IMR-90 (cell line): ENCODE data around the gene OR6B3. TPM values are rescaled to one million over a fixed set of nuclear protein-coding genes. Genes with fewer than 3 reads are reported as not detected.

Experiments
- ATAC-seq: fragments of 200-7000 bp; cut with Tn5 transposase; 2 replicates; pipeline ENCODE4 v1.9.1; 2020; ENCODE audit warnings: low read depth, mild to moderate bottlenecking, moderate library complexity
- BruUV-seq: library from RNA; stranded (reverse); fragments of 400-500 nt; replicated peaks from 2 replicates; lab custom pipeline; 2021; lab: Mats Ljungman, UMichigan
- CTCF ChIA-PET: fragments of 300-600 bp; formaldehyde crosslinking; extraction: SDS; loops from one replicate; lab custom pipeline; 2021; ENCODE audit warnings: antibody characterized with exemption; lab: Yijun Ruan, JAX
- POLR2A ChIA-PET: fragments of 300-600 bp; sonication (Branson Sonifier 250); formaldehyde crosslinking; loops from one replicate; lab custom pipeline; 2022; ENCODE audit warnings: antibody characterized with exemption; ENCODE audit not compliant: unreplicated experiment; lab: Charles Lee
- DNase-seq: peaks from one replicate; pipeline ENCODE4 v3.0.0; 2013
- H2AFZ ChIP-seq: replicated peaks from 2 replicates; pipeline ENCODE3; 2013; ENCODE audit warnings: low read length, mild to moderate bottlenecking; ENCODE audit not compliant: poor library complexity
- H2AK5ac ChIP-seq: 2 replicates; pipeline ENCODE4 v1.6.1; 2013; ENCODE audit warnings: low read depth, low read length, inconsistent platforms
- H2AK9ac ChIP-seq: replicated peaks from 2 replicates; pipeline ENCODE3; 2013; ENCODE audit warnings: mild to moderate bottlenecking, low read depth, low read length, moderate library complexity; ENCODE audit not compliant: poor library complexity
- H2BK120ac ChIP-seq: 2 replicates; pipeline ENCODE4 v1.6.1; 2013; ENCODE audit warnings: low read depth, low read length, inconsistent platforms
- H2BK15ac ChIP-seq: 3 replicates; pipeline ENCODE4 v1.6.1; 2013; ENCODE audit warnings: low read depth, low read length, inconsistent platforms
- H2BK20ac ChIP-seq: 2 replicates; pipeline ENCODE4 v1.6.1; 2013; ENCODE audit warnings: low read depth, mild to moderate bottlenecking, inconsistent platforms, low read length, moderate library complexity
- H2BK5ac ChIP-seq: 2 replicates; pipeline ENCODE4 v1.6.1; 2013; ENCODE audit warnings: mild to moderate bottlenecking, low read depth, low read length, inconsistent platforms; ENCODE audit not compliant: poor library complexity, severe bottlenecking
- H3K14ac ChIP-seq: replicated peaks from 2 replicates; pipeline ENCODE4 v1.6.1; 2013; ENCODE audit warnings: low read depth, low read length, inconsistent platforms
- H3K18ac ChIP-seq: 2 replicates; pipeline ENCODE4 v1.6.1; 2013; ENCODE audit warnings: low read depth, low read length, control low read depth
- H3K23ac ChIP-seq: 2 replicates; pipeline ENCODE4 v1.6.1; 2013; ENCODE audit warnings: low read depth, low read length, inconsistent platforms
- H3K27ac ChIP-seq: 2 replicates; pipeline ENCODE4 v1.5.1; 2013; ENCODE audit warnings: mild to moderate bottlenecking, control low read depth, low read length; ENCODE audit not compliant: insufficient read depth
- H3K27me3 ChIP-seq: 2 replicates; pipeline ENCODE4 v1.6.1; 2013; ENCODE audit warnings: low read length; ENCODE audit not compliant: control insufficient read depth, insufficient read depth
- H3K36me3 ChIP-seq: 2 replicates; pipeline ENCODE4 v1.6.1; 2013; ENCODE audit warnings: low read length, mixed read lengths; ENCODE audit not compliant: control insufficient read depth, insufficient read depth
- H3K4ac ChIP-seq: 2 replicates; pipeline ENCODE4 v1.6.1; 2013; ENCODE audit warnings: low read depth, low read length, inconsistent platforms
- H3K4me1 ChIP-seq: 2 replicates; pipeline ENCODE4 v1.6.1; 2013; ENCODE audit warnings: low read length, mixed read lengths; ENCODE audit not compliant: control insufficient read depth, insufficient read depth
- H3K4me2 ChIP-seq: 2 replicates; pipeline ENCODE4 v1.6.1; 2013; ENCODE audit warnings: low read depth, mild to moderate bottlenecking, control low read depth, low read length, moderate library complexity
- H3K4me3 ChIP-seq: 2 replicates; pipeline ENCODE4 v1.5.1; 2013; ENCODE audit warnings: low read depth, mild to moderate bottlenecking, control low read depth, low read length, moderate library complexity; ENCODE audit not compliant: insufficient read depth
- H3K56ac ChIP-seq: 2 replicates; pipeline ENCODE4 v1.6.1; 2013; ENCODE audit warnings: low read length, inconsistent platforms; ENCODE audit not compliant: insufficient read depth; ENCODE audit errors: extremely low read depth
- H3K79me1 ChIP-seq, 2 experiments: 2 replicates each; pipeline ENCODE4 v1.6.1; 2013; ENCODE audit warnings: low read length in 2 of 2, inconsistent platforms in 1 of 2, low read depth in 1 of 2
- H3K9ac ChIP-seq: 2 replicates; pipeline ENCODE4 v1.6.1; 2013; ENCODE audit warnings: low read depth, low read length, control low read depth
- H3K9me1 ChIP-seq: 2 replicates; pipeline ENCODE4 v1.6.1; 2013; ENCODE audit warnings: low read length, inconsistent platforms; ENCODE audit not compliant: insufficient read depth
- H3K9me3 ChIP-seq: 2 replicates; pipeline ENCODE4 v1.6.1; 2013; ENCODE audit warnings: low read length; ENCODE audit not compliant: control insufficient read depth, insufficient read depth
- H4K20me1 ChIP-seq: 2 replicates; pipeline ENCODE4 v1.6.1; 2013; ENCODE audit warnings: low read length, inconsistent platforms; ENCODE audit not compliant: insufficient read depth
- H4K5ac ChIP-seq: 2 replicates; pipeline ENCODE4 v1.6.1; 2013; ENCODE audit warnings: mild to moderate bottlenecking, low read depth, low read length, control low read depth
- H4K8ac ChIP-seq, 2 experiments: 2 replicates each; pipeline ENCODE4 v1.6.1; 2013; ENCODE audit warnings: low read depth in 2 of 2, low read length in 2 of 2, control low read depth in 1 of 2, inconsistent platforms in 1 of 2
- H4K91ac ChIP-seq: 2 replicates; pipeline ENCODE4 v1.6.1; 2013; ENCODE audit warnings: low read depth, low read length, inconsistent platforms; ENCODE audit not compliant: insufficient read depth
- BHLHE40 ChIP-seq: fragments of 150-350 bp; IDR thresholded peaks from 2 replicates; pipeline ENCODE4 v1.6.1; 2016; ENCODE audit warnings: mild to moderate bottlenecking, low read depth, low read length
- CEBPB ChIP-seq: IDR thresholded peaks from 2 replicates; pipeline ENCODE4 v1.6.1; 2012; ENCODE audit warnings: low read depth, low read length, improper control_type of control experiment
- CHD1 ChIP-seq: IDR thresholded peaks from 2 replicates; pipeline ENCODE4 v1.6.1; 2012; ENCODE audit warnings: low read depth, low read length, improper control_type of control experiment
- ELK1 ChIP-seq: fragments of 150-350 bp; IDR thresholded peaks from 2 replicates; pipeline ENCODE4 v1.6.1; 2016; ENCODE audit warnings: low read depth, mild to moderate bottlenecking, low read length, moderate library complexity, borderline replicate concordance
- FOS ChIP-seq: fragments of 150-350 bp; IDR thresholded peaks from 2 replicates; pipeline ENCODE4 v1.6.1; 2016; ENCODE audit warnings: low read depth, low read length
- MAFK ChIP-seq: IDR thresholded peaks from 2 replicates; pipeline ENCODE4 v1.6.1; 2012; ENCODE audit warnings: low read depth, low read length, improper control_type of control experiment
- MAZ ChIP-seq: IDR thresholded peaks from 2 replicates; pipeline ENCODE4 v1.6.1; 2012; ENCODE audit warnings: low read depth, mild to moderate bottlenecking, low read length, improper control_type of control experiment, moderate library complexity, borderline replicate concordance
- MXI1 ChIP-seq: IDR thresholded peaks from 2 replicates; pipeline ENCODE4 v1.6.1; 2012; ENCODE audit warnings: low read depth, mild to moderate bottlenecking, low read length, moderate library complexity, borderline replicate concordance
- NFE2L2 ChIP-seq: fragments of 150-350 bp; IDR thresholded peaks from 2 replicates; pipeline ENCODE4 v1.6.1; 2016; ENCODE audit warnings: low read depth, mild to moderate bottlenecking, low read length
- POLR2A ChIP-seq: IDR thresholded peaks from 2 replicates; pipeline ENCODE4 v1.6.1; 2012; ENCODE audit warnings: mild to moderate bottlenecking, low read depth, low read length
- RAD21 ChIP-seq: IDR thresholded peaks from 2 replicates; pipeline ENCODE4 v1.6.1; 2012; ENCODE audit warnings: low read length, improper control_type of control experiment
- RCOR1 ChIP-seq: IDR thresholded peaks from 2 replicates; pipeline ENCODE4 v1.6.1; 2012; ENCODE audit warnings: mild to moderate bottlenecking, low read length, improper control_type of control experiment; ENCODE audit not compliant: insufficient replicate concordance
- RFX5 ChIP-seq: IDR thresholded peaks from 2 replicates; pipeline ENCODE4 v1.8.0; 2012; ENCODE audit warnings: low read depth, mild to moderate bottlenecking, low read length, moderate library complexity
- SMC3 ChIP-seq: fragments of 150-350 bp; IDR thresholded peaks from 2 replicates; pipeline ENCODE4 v1.6.1; 2016; ENCODE audit warnings: low read depth, mild to moderate bottlenecking, antibody characterized with exemption, low read length, moderate library complexity
- WGBS, 2 experiments: methylation state at CpG; one replicate each; pipeline versions ENCODE4 v1.1.5 to v1.1.7; 2013; ENCODE audit warnings: missing lambda C conversion rate in 2 of 2; ENCODE audit not compliant: insufficient read length in 1 of 2; ENCODE audit errors: extremely low coverage in 2 of 2; 5-methylcytosine and 5-hydroxymethylcytosine counted together
- dilution Hi-C: fragments of 300-500 bp; cut with HindIII; formaldehyde crosslinking; loops from one replicate; pipeline ENCODE4 v1.14.3; 2018; ENCODE audit warnings: low sequenced_read_pairs; ENCODE audit not compliant: unreplicated experiment
- in situ Hi-C: fragments of 300-500 bp; cut with MboI; formaldehyde crosslinking; loops from 3 replicates; pipeline ENCODE4 v1.14.3; 2019; ENCODE audit warnings: low sequenced_read_pairs, inconsistent platforms, mixed read lengths
- intact Hi-C: fragments of 100-400 bp; cut with micrococcal nuclease; formaldehyde crosslinking; loops from 2 replicates; pipeline ENCODE4 v1.10.0; 2022
- polyA plus RNA-seq, 3 experiments: library from polyadenylated mRNA; depleted of rRNA; stranded (reverse); fragments of >200 nt; gene quantifications; 2 replicates each; pipeline ENCODE4 v1.2.3, GENCODE V29; 2012; ENCODE audit warnings: low replicate concordance in 1 of 3
- total RNA-seq: library from RNA; depleted of rRNA; stranded (reverse); fragments of >200 nt; gene quantifications from 2 replicates; pipeline ENCODE4 v1.2.3, GENCODE V29; 2012
- TF ChIP-seq, protein P1 (sequence below): fragments of 150-350 bp; IDR thresholded peaks from 2 replicates; pipeline ENCODE4 v1.6.1; 2017; ENCODE audit warnings: mild to moderate bottlenecking, antibody characterized with exemption, low read length, low read depth
- TF ChIP-seq, protein P2 (sequence below): conservative IDR thresholded peaks from 2 replicates; pipeline ENCODE4 v1.5.1; 2012; ENCODE audit warnings: mild to moderate bottlenecking, low read depth, low read length, improper control_type of control experiment

The OR6B3 gene
- total and polyA plus RNA-seq, 2 of the 4 experiments (the other 2 are of a cell fraction) = not detected

GRCh38 chr2:240045098-240045497 is 8.2 kb downstream of the OR6B3 start:
- POLR2A ChIA-PET = no interaction called here
- Histone ChIP-seq H3K4me2 (no peak overlapping the region), H2BK20ac (no peak overlapping the region), H3K27me3 (peaks cover 23% of the 10 kb centered on the region), H3K27ac (no peak overlapping the region), H3K56ac (no peak overlapping the region), H3K18ac (no peak overlapping the region), H3K23ac (no peak overlapping the region), H3K9ac (no peak overlapping the region), H3K9me1 (no peaks in the 10 kb centered on the region), H3K36me3 (no peaks in the 10 kb centered on the region), H3K14ac (no peak overlapping the region), H3K9me3 (no peaks in the 10 kb centered on the region), H3K4me1 (no peaks in the 10 kb centered on the region), H2BK120ac (no peak overlapping the region), H3K4me3 (no peak overlapping the region), H4K8ac (no peak overlapping the region), H4K91ac (no peak overlapping the region), H3K4ac (no peak overlapping the region), H2BK5ac (no peak overlapping the region), H3K79me1 (no peaks in the 10 kb centered on the region), H2AK5ac (no peak overlapping the region), H2BK15ac (no peak overlapping the region), H4K20me1 (no peaks in the 10 kb centered on the region), H2AK9ac (no peak overlapping the region), H2AFZ (no peak overlapping the region), H4K5ac (no peak overlapping the region)
- in situ Hi-C loops = no loop called here
- ATAC-seq = no peak
- TF ChIP-seq, protein P1, sequence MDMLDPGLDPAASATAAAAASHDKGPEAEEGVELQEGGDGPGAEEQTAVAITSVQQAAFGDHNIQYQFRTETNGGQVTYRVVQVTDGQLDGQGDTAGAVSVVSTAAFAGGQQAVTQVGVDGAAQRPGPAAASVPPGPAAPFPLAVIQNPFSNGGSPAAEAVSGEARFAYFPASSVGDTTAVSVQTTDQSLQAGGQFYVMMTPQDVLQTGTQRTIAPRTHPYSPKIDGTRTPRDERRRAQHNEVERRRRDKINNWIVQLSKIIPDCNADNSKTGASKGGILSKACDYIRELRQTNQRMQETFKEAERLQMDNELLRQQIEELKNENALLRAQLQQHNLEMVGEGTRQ = no peak
- TF ChIP-seq CHD1 = no peak
- no peak for TF ChIP-seq FOS
- TF ChIP-seq BHLHE40 = no peak
- TF ChIP-seq, protein P2, sequence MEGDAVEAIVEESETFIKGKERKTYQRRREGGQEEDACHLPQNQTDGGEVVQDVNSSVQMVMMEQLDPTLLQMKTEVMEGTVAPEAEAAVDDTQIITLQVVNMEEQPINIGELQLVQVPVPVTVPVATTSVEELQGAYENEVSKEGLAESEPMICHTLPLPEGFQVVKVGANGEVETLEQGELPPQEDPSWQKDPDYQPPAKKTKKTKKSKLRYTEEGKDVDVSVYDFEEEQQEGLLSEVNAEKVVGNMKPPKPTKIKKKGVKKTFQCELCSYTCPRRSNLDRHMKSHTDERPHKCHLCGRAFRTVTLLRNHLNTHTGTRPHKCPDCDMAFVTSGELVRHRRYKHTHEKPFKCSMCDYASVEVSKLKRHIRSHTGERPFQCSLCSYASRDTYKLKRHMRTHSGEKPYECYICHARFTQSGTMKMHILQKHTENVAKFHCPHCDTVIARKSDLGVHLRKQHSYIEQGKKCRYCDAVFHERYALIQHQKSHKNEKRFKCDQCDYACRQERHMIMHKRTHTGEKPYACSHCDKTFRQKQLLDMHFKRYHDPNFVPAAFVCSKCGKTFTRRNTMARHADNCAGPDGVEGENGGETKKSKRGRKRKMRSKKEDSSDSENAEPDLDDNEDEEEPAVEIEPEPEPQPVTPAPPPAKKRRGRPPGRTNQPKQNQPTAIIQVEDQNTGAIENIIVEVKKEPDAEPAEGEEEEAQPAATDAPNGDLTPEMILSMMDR = no peak
- no peak for TF ChIP-seq MAZ
- no peak for TF ChIP-seq MXI1
- no peak for TF ChIP-seq RAD21
- TF ChIP-seq ELK1 = no peak
- no peak for TF ChIP-seq RFX5
- no peak for TF ChIP-seq SMC3
- TF ChIP-seq MAFK = no peak
- no peak for TF ChIP-seq RCOR1
- TF ChIP-seq NFE2L2 = no peak
- no peak for TF ChIP-seq CEBPB
- TF ChIP-seq POLR2A = no peak
- dilution Hi-C loops = no loop called here
- intact Hi-C loops = no loop called here
- DNase-seq = no peak
- CTCF ChIA-PET = no interaction called here
- BruUV-seq = no TSS peak
- 69% methylated on average over 5 of the region's 13 CpGs; no CpG with 5 or more reads in 1 of the 2 experiments for WGBS, 2 experiments
